B cell (primary cell): ENCODE measurements around the gene ERVH48-1. TPM values are rescaled to one million over a fixed set of nuclear protein-coding genes. Genes with fewer than 3 reads are reported as not detected.

Experiments
- ATAC-seq: fragments of 200-7000 bp; cut with Tn5 transposase; one replicate; pipeline ENCODE4 v1.10.0; 2021; ENCODE audit warnings: low read depth, mild to moderate bottlenecking, moderate number of reproducible peaks, moderate library complexity
- CTCF ChIA-PET: fragments of 350-600 bp; sonication (Branson Sonifier 250); formaldehyde crosslinking; loops from one replicate; lab custom pipeline; 2021; ENCODE audit warnings: antibody characterized with exemption, inconsistent platforms; lab: Charles Lee
- POLR2A ChIA-PET: fragments of 350-600 bp; sonication (Branson Sonifier 250); formaldehyde crosslinking; loops from one replicate; lab custom pipeline; 2021; ENCODE audit warnings: antibody characterized with exemption; lab: Charles Lee
- DNase-seq: peaks from one replicate; pipeline ENCODE4 v3.0.0; 2013
- H2AFZ ChIP-seq: 2 replicates; pipeline ENCODE4 v1.6.1; 2012; ENCODE audit warnings: mild to moderate bottlenecking, low read depth, low read length; ENCODE audit not compliant: insufficient read depth, poor library complexity, severe bottlenecking
- H3K27ac ChIP-seq, 2 donors: 1 replicate in 1 of 2; 2 replicates in 1 of 2; pipeline ENCODE4 v1.5.1; 2012 to 2013; ENCODE audit warnings: low read length in 2 of 2, mild to moderate bottlenecking in 2 of 2, moderate library complexity in 1 of 2
- H3K27me3 ChIP-seq, 4 experiments: fragments of 200-600 bp in 1 of 4; sonication (generic) in 1 of 4; replicated peaks in 1 of 4; 1 replicate in 2 of 4; 2 replicates in 2 of 4; pipeline versions ENCODE4 v1.6.1 to v1.7.0; 2013 to 2016; ENCODE audit warnings: low read length in 3 of 4, mild to moderate bottlenecking in 2 of 4, mixed read lengths in 1 of 4, moderate library complexity in 1 of 4; ENCODE audit not compliant: insufficient read depth in 4 of 4, control insufficient read depth in 3 of 4; ENCODE audit errors: control extremely low read depth in 1 of 4
- H3K36me3 ChIP-seq, 2 experiments: replicated peaks in 1 of 2; 1 replicate in 1 of 2; 2 replicates in 1 of 2; pipeline versions ENCODE4 v1.6.1 to v1.7.1; 2013; ENCODE audit warnings: low read length in 1 of 2; ENCODE audit not compliant: insufficient read depth in 2 of 2, control insufficient read depth in 1 of 2; ENCODE audit errors: control extremely low read depth in 1 of 2, extremely low read depth in 1 of 2
- H3K4me1 ChIP-seq, 2 donors: fragments of 200-600 bp in 1 of 2; sonication (generic) in 1 of 2; 1 replicate in 1 of 2; 2 replicates in 1 of 2; pipeline versions ENCODE4 v1.5.1 to v1.6.1; 2013 to 2017; ENCODE audit warnings: low read length in 2 of 2; ENCODE audit not compliant: control insufficient read depth in 2 of 2, insufficient read depth in 2 of 2
- H3K4me2 ChIP-seq: replicated peaks from 2 replicates; pipeline ENCODE3; 2012; ENCODE audit warnings: mild to moderate bottlenecking, low read depth, low read length; ENCODE audit not compliant: poor library complexity, severe bottlenecking
- H3K4me3 ChIP-seq, 5 experiments: fragments of 200-600 bp in 1 of 5; sonication (generic) in 1 of 5; 1 replicate in 3 of 5; 2 replicates in 2 of 5; pipeline versions ENCODE4 v1.5.1 to v1.7.0; 2011 to 2016; ENCODE audit warnings: low read length in 4 of 5, mild to moderate bottlenecking in 4 of 5, low read depth in 2 of 5, control low read depth in 1 of 5, moderate library complexity in 1 of 5; ENCODE audit not compliant: insufficient read depth in 1 of 5; ENCODE audit errors: control extremely low read depth in 1 of 5, extremely low read depth in 1 of 5
- H3K79me2 ChIP-seq: fragments of 200-600 bp; sonication (generic); one replicate; pipeline ENCODE4 v1.6.0; 2016; ENCODE audit warnings: low read length; ENCODE audit not compliant: control insufficient read depth, insufficient read depth
- H3K9ac ChIP-seq: fragments of 200-600 bp; sonication (generic); 2 replicates; pipeline ENCODE4 v1.6.1; 2017; ENCODE audit warnings: mild to moderate bottlenecking, low read length, moderate library complexity
- H3K9me3 ChIP-seq, 3 donors: one replicate each; pipeline versions ENCODE4 v1.6.1 to v1.7.1; 2013; ENCODE audit warnings: low read length in 2 of 3; ENCODE audit not compliant: control insufficient read depth in 2 of 3, insufficient read depth in 1 of 3; ENCODE audit errors: control extremely low read depth in 1 of 3
- H4K20me1 ChIP-seq: 2 replicates; pipeline ENCODE4 v1.6.0; 2012; ENCODE audit warnings: mild to moderate bottlenecking, low read length; ENCODE audit not compliant: insufficient read depth, control insufficient read depth, poor library complexity, severe bottlenecking
- H3K27ac Mint-ChIP-seq: one replicate; pipeline ENCODE4 v1.8.0; 2021; ENCODE audit warnings: mixed read lengths
- H3K27me3 Mint-ChIP-seq: one replicate; pipeline ENCODE4 v1.8.0; 2021; ENCODE audit warnings: mixed read lengths
- H3K4me1 Mint-ChIP-seq: one replicate; pipeline ENCODE4 v1.8.0; 2021; ENCODE audit warnings: mixed read lengths
- H3K4me3 Mint-ChIP-seq: one replicate; pipeline ENCODE4 v1.8.0; 2021; ENCODE audit warnings: mixed read lengths
- H3K9me3 Mint-ChIP-seq: one replicate; pipeline ENCODE4 v1.8.0; 2022; ENCODE audit warnings: mixed read lengths; ENCODE audit not compliant: insufficient read depth
- CTCF ChIP-seq: fragments of 200-600 bp; IDR thresholded peaks from one replicate; pipeline ENCODE4 v1.8.0; 2022; ENCODE audit warnings: antibody characterized with exemption, mild to moderate bottlenecking
- EZH2 ChIP-seq: IDR thresholded peaks from 2 replicates; pipeline ENCODE4 v1.6.1; 2012; ENCODE audit warnings: borderline replicate concordance, low read depth, mild to moderate bottlenecking, moderate library complexity, low read length; ENCODE audit not compliant: insufficient read depth, poor library complexity, severe bottlenecking
- WGBS: methylation state at CpG from one replicate; pipeline ENCODE4 v1.1.5; 2013; ENCODE audit warnings: missing lambda C conversion rate; ENCODE audit not compliant: insufficient coverage; 5-methylcytosine and 5-hydroxymethylcytosine counted together
- intact Hi-C: fragments of 100-400 bp; cut with micrococcal nuclease; formaldehyde crosslinking; loops from one replicate; pipeline ENCODE4 v1.10.0; 2022
- polyA plus RNA-seq: library from polyadenylated mRNA; depleted of rRNA; stranded (reverse); fragments of >200 nt; gene quantifications from 2 replicates; pipeline ENCODE4 v1.2.3, GENCODE V29; 2012
- total RNA-seq, 2 donors: library from RNA; stranded (reverse); fragments of 120-200 nt in 1 of 2; gene quantifications; 1 replicate in 1 of 2; 2 replicates in 1 of 2; pipeline versions ENCODE4 v1.2.3 to v1.2.4, GENCODE V29; 2013 to 2022

ERVH48-1 gene
- total and polyA plus RNA-seq, 2 donors (not counting 1 experiment from before 2014, with no cell fraction given): not detected

GRCh38 chr21:42883921-42884320, 41.5 kb downstream of the ERVH48-1 start:
- Histone ChIP-seq H3K4me2 (no peak overlapping the region), H3K36me3 (no peaks in the 10 kb centered on the region), H3K4me3 (no peak overlapping the region), H3K9ac (no peak overlapping the region), H3K9me3 (no peaks in the 10 kb centered on the region), H3K79me2 (peaks cover 8% of the 10 kb centered on the region), H3K27ac (no peak overlapping the region), H4K20me1 (no peaks in the 10 kb centered on the region), H3K4me1 (peaks cover 8 to 9% of the 10 kb centered on the region in 2 donors), H3K27me3 (no peaks in the 10 kb centered on the region), H2AFZ (no peak overlapping the region)
- Mint-ChIP-seq H3K4me1 (peaks cover 21% of the 10 kb centered on the region), H3K4me3 (no peak overlapping the region), H3K9me3 (no peaks in the 10 kb centered on the region), H3K27ac (no peak overlapping the region), H3K27me3 (no peaks in the 10 kb centered on the region)
- CTCF ChIA-PET: no interaction called here
- TF ChIP-seq EZH2 (no peak), CTCF (no peak)
- POLR2A ChIA-PET: no interaction called here
- intact Hi-C loops: no loop called here
- DNase-seq (no peak), ATAC-seq (no peak)
- WGBS: no CpG with 5 or more reads among the region's 1 CpG

- H2AFZ ChIP-seq: peak overlapping the region; percentile 90
- H3K4me3 ChIP-seq: peak overlapping the region in 3 of 5 experiments; percentile 81 to 92 (median 82)
- H3K27me3 ChIP-seq: no peaks in the 10 kb centered on the region
- peaks cover 2 to 10% of the 10 kb centered on the region in 2 experiments for H3K36me3 ChIP-seq
- peaks cover 35% of the 10 kb centered on the region for H3K79me2 ChIP-seq
- no peak for ATAC-seq
- WGBS: 100% methylated on average over 1 of the region's 6 CpGs
- peaks cover 16 to 20% of the 10 kb centered on the region in 2 donors for H3K4me1 ChIP-seq
- no peak for TF ChIP-seq CTCF
- Mint-ChIP-seq H3K27ac (peak overlapping the region; percentile 99), H3K4me1 (peaks cover 30% of the 10 kb centered on the region), H3K9me3 (no peaks in the 10 kb centered on the region), H3K4me3 (peak overlapping the region; percentile 96), H3K27me3 (no peaks in the 10 kb centered on the region)
- no peak for DNase-seq
- CTCF ChIA-PET: no interaction called here
- H4K20me1 ChIP-seq: peaks cover 6% of the 10 kb centered on the region
- POLR2A ChIA-PET: interaction anchor here (2.3 kb wide), 1 partner anchor 12 kb away, joined by 9 read pairs; the partner anchor contains the start of gene NDUFV3
- peak overlapping the region; percentile 93 for H3K4me2 ChIP-seq
- H3K9ac ChIP-seq: peak overlapping the region; percentile 89
- intact Hi-C loops: no loop called here
- peak overlapping the region; percentile 83 to 97 for H3K27ac ChIP-seq
- H3K9me3 ChIP-seq: no peaks in the 10 kb centered on the region
These were observed 45.1 kb downstream of the ERVH48-1 start for GRCh38 chr21:42880352-42880751.
